SK-N-SH (cell line): ENCODE results near the gene FYTTD1. TPM values are rescaled to one million over a fixed set of nuclear protein-coding genes. Genes with fewer than 3 reads are reported as not detected.

Source experiments
- CTCF ChIA-PET: fragments of 300-600, 350-600 bp; formaldehyde crosslinking; extraction: SDS; loops from one replicate; lab custom pipeline; 2021; lab: Yijun Ruan, JAX
- POLR2A ChIA-PET: fragments of 350-600 bp; sonication (Branson Sonifier 250); formaldehyde crosslinking; extraction: SDS; loops from one replicate; lab custom pipeline; 2020; ENCODE audit warnings: antibody characterized with exemption, inconsistent platforms; lab: Yijun Ruan, JAX
- DNase-seq: peaks from one replicate; pipeline ENCODE4 v3.0.0; 2012
- H2AFZ ChIP-seq: fragments of 200-600 bp; sonication (generic); 2 replicates; pipeline ENCODE4 v1.8.1; 2016; ENCODE audit warnings: antibody characterized with exemption, mild to moderate bottlenecking, low read depth
- H3F3A ChIP-seq: fragments of 200-600 bp; sonication (generic); replicated peaks from 2 replicates; pipeline ENCODE3; 2016; ENCODE audit warnings: antibody characterized with exemption, mild to moderate bottlenecking; ENCODE audit not compliant: insufficient read depth
- H3K27ac ChIP-seq, 2 experiments: fragments of 200-500 bp in 1 of 2; fragments of 200-600 bp in 1 of 2; sonication (Bioruptor generic) in 1 of 2; sonication (generic), shearing (Covaris generic) in 1 of 2; 2 replicates each; pipeline versions ENCODE4 v1.5.1 to v1.6.1; 2014 to 2016; ENCODE audit warnings: low read depth in 2 of 2, inconsistent platforms in 1 of 2, low read length in 1 of 2, mild to moderate bottlenecking in 1 of 2, mixed read lengths in 1 of 2
- H3K27me3 ChIP-seq: fragments of 200-600 bp; sonication (generic), shearing (Covaris generic); 2 replicates; pipeline ENCODE4 v1.6.1; 2016; ENCODE audit warnings: mixed run types; ENCODE audit not compliant: insufficient read depth
- H3K36me3 ChIP-seq, 2 experiments: fragments of 200-500 bp in 1 of 2; fragments of 200-600 bp in 1 of 2; sonication (Bioruptor generic) in 1 of 2; sonication (generic) in 1 of 2; replicated peaks in 1 of 2; 2 replicates each; pipeline versions ENCODE3 to v1.5.1; 2014 to 2016; ENCODE audit warnings: low read length in 1 of 2, mild to moderate bottlenecking in 1 of 2; ENCODE audit not compliant: insufficient read depth in 2 of 2, control insufficient read depth in 1 of 2
- H3K4me1 ChIP-seq, 2 experiments: fragments of 200-500 bp in 1 of 2; fragments of 200-600 bp in 1 of 2; sonication (Bioruptor generic) in 1 of 2; sonication (generic), shearing (Covaris generic) in 1 of 2; 2 replicates each; pipeline versions ENCODE4 v1.5.1 to v1.6.1; 2014 to 2016; ENCODE audit warnings: low read depth in 1 of 2, low read length in 1 of 2, mixed run types in 1 of 2; ENCODE audit not compliant: insufficient read depth in 2 of 2, control insufficient read depth in 1 of 2
- H3K4me2 ChIP-seq: fragments of 200-600 bp; sonication (generic), shearing (Covaris generic); 2 replicates; pipeline ENCODE4 v1.6.1; 2017; ENCODE audit warnings: mixed run types
- H3K4me3 ChIP-seq, 2 experiments: fragments of 200-500 bp in 1 of 2; fragments of 200-600 bp in 1 of 2; sonication (Bioruptor generic) in 1 of 2; sonication (generic), shearing (Covaris generic) in 1 of 2; 2 replicates each; pipeline versions ENCODE4 v1.5.1 to v1.8.1; 2014 to 2016; ENCODE audit warnings: low read depth in 2 of 2, inconsistent platforms in 1 of 2, low read length in 1 of 2, mild to moderate bottlenecking in 1 of 2, mixed read lengths in 1 of 2, moderate library complexity in 1 of 2
- H3K79me2 ChIP-seq: fragments of 200-600 bp; sonication (generic); 2 replicates; pipeline ENCODE4 v1.8.1; 2017; ENCODE audit warnings: mild to moderate bottlenecking; ENCODE audit not compliant: insufficient read depth
- H3K9ac ChIP-seq: fragments of 200-600 bp; sonication (generic); 2 replicates; pipeline ENCODE4 v1.6.1; 2017; ENCODE audit warnings: mixed run types
- H3K9me2 ChIP-seq: fragments of 200-600 bp; sonication (generic); 2 replicates; pipeline ENCODE4 v1.6.1; 2017; ENCODE audit warnings: mixed run types
- H3K9me3 ChIP-seq: fragments of 200-600 bp; sonication (generic); 2 replicates; pipeline ENCODE4 v1.6.1; 2017; ENCODE audit warnings: mixed run types, mild to moderate bottlenecking, moderate library complexity
- H4K20me1 ChIP-seq: fragments of 200-600 bp; sonication (generic); 2 replicates; pipeline ENCODE4 v1.6.1; 2017; ENCODE audit warnings: mild to moderate bottlenecking, mixed run types; ENCODE audit not compliant: insufficient read depth
- CHD2 ChIP-seq: fragments of 150-350 bp; IDR thresholded peaks from 2 replicates; pipeline ENCODE4 v1.6.1; 2018; ENCODE audit warnings: low read length; ENCODE audit not compliant: partially characterized antibody
- ELF1 ChIP-seq: IDR thresholded peaks from 2 replicates; pipeline ENCODE4 v1.4.0; 2012
- EP300 ChIP-seq, 2 experiments: IDR thresholded peaks; 2 replicates each; pipeline versions ENCODE4 v1.4.0 to v1.6.1; 2012; ENCODE audit warnings: borderline replicate concordance in 1 of 2, low read depth in 1 of 2, low read length in 1 of 2
- FOSL2 ChIP-seq: IDR thresholded peaks from 2 replicates; pipeline ENCODE4 v1.4.0; 2012; ENCODE audit warnings: low read depth, mild to moderate bottlenecking, moderate library complexity, borderline replicate concordance
- FOXJ3 ChIP-seq: sonication (generic); formaldehyde crosslinking; IDR thresholded peaks from 2 replicates; pipeline ENCODE4 v1.5.1; 2020; ENCODE audit warnings: mild to moderate bottlenecking, missing genetic modification reagents
- FOXM1 ChIP-seq: IDR thresholded peaks from 2 replicates; pipeline ENCODE4 v1.4.0; 2012; ENCODE audit warnings: low read depth, mild to moderate bottlenecking
- GABPA ChIP-seq: IDR thresholded peaks from 2 replicates; pipeline ENCODE4 v1.4.0; 2012; ENCODE audit warnings: low read depth, mild to moderate bottlenecking
- JUND ChIP-seq: IDR thresholded peaks from 2 replicates; pipeline ENCODE4 v1.4.0; 2012
- MEF2A ChIP-seq: IDR thresholded peaks from 2 replicates; pipeline ENCODE4 v1.4.0; 2012; ENCODE audit warnings: low read depth, borderline replicate concordance
- NFIC ChIP-seq: IDR thresholded peaks from 2 replicates; pipeline ENCODE4 v1.4.0; 2012; ENCODE audit warnings: borderline replicate concordance
- NRF1 ChIP-seq: IDR thresholded peaks from 2 replicates; pipeline ENCODE4 v1.6.1; 2012; ENCODE audit warnings: low read depth, mild to moderate bottlenecking, low read length
- POLR2AphosphoS5 ChIP-seq: IDR thresholded peaks from 2 replicates; pipeline ENCODE4 v1.6.1; 2012; ENCODE audit warnings: low read depth, low read length
- RAD21 ChIP-seq: IDR thresholded peaks from 2 replicates; pipeline ENCODE4 v1.6.1; 2012; ENCODE audit warnings: mild to moderate bottlenecking, low read length
- RFX5 ChIP-seq: IDR thresholded peaks from 2 replicates; pipeline ENCODE4 v1.6.1; 2012; ENCODE audit warnings: mild to moderate bottlenecking, improper control_type of control experiment, low read length
- RXRA ChIP-seq: IDR thresholded peaks from 2 replicates; pipeline ENCODE4 v1.4.0; 2012; ENCODE audit warnings: low read depth, mild to moderate bottlenecking, borderline replicate concordance
- SIN3A ChIP-seq: IDR thresholded peaks from 2 replicates; pipeline ENCODE4 v1.6.1; 2012; ENCODE audit warnings: low read depth, mild to moderate bottlenecking, low read length, moderate library complexity, borderline replicate concordance
- SMC3 ChIP-seq: IDR thresholded peaks from 2 replicates; pipeline ENCODE4 v1.6.1; 2012; ENCODE audit warnings: low read depth, low read length, improper control_type of control experiment
- TAF1 ChIP-seq: IDR thresholded peaks from 2 replicates; pipeline ENCODE4 v1.6.1; 2012; ENCODE audit warnings: low read depth, mild to moderate bottlenecking, low read length, moderate library complexity, borderline replicate concordance
- TEAD4 ChIP-seq: IDR thresholded peaks from 2 replicates; pipeline ENCODE4 v1.4.0; 2012; ENCODE audit warnings: mild to moderate bottlenecking, borderline replicate concordance; ENCODE audit not compliant: insufficient read depth
- WGBS: methylation state at CpG from one replicate; pipeline ENCODE4 v1.1.6; 2017; ENCODE audit warnings: low lambda C conversion rate; 5-methylcytosine and 5-hydroxymethylcytosine counted together
- polyA plus RNA-seq, 3 experiments: library from polyadenylated mRNA; depleted of rRNA; stranded (reverse); fragments of >200 nt; gene quantifications; 2 replicates each; pipeline ENCODE4 v1.2.3, GENCODE V29; 2012
- TF ChIP-seq, protein P1 (sequence below): IDR thresholded peaks from 2 replicates; pipeline ENCODE4 v1.4.0; 2012; ENCODE audit warnings: low read depth, borderline replicate concordance
- TF ChIP-seq, protein P2 (sequence below): IDR thresholded peaks from 2 replicates; pipeline ENCODE4; 2012
- TF ChIP-seq, protein P3 (sequence below): fragments of 150-350 bp; IDR thresholded peaks from 2 replicates; pipeline ENCODE4 v1.6.1; 2017; ENCODE audit warnings: antibody characterized with exemption, low read length, low read depth, borderline replicate concordance
- TF ChIP-seq, protein P4 (sequence below): IDR thresholded peaks from 2 replicates; pipeline ENCODE4 v1.4.0; 2012; ENCODE audit warnings: low read depth
- TF ChIP-seq, protein P5 (sequence below): IDR thresholded peaks from 2 replicates; pipeline ENCODE4 v1.6.1; 2012; ENCODE audit warnings: mild to moderate bottlenecking, low read depth, low read length, moderate library complexity

FYTTD1 gene
- polyA plus RNA-seq, 1 of the 3 experiments (the other 2 are of a cell fraction), result 14.7 TPM

DNA sequence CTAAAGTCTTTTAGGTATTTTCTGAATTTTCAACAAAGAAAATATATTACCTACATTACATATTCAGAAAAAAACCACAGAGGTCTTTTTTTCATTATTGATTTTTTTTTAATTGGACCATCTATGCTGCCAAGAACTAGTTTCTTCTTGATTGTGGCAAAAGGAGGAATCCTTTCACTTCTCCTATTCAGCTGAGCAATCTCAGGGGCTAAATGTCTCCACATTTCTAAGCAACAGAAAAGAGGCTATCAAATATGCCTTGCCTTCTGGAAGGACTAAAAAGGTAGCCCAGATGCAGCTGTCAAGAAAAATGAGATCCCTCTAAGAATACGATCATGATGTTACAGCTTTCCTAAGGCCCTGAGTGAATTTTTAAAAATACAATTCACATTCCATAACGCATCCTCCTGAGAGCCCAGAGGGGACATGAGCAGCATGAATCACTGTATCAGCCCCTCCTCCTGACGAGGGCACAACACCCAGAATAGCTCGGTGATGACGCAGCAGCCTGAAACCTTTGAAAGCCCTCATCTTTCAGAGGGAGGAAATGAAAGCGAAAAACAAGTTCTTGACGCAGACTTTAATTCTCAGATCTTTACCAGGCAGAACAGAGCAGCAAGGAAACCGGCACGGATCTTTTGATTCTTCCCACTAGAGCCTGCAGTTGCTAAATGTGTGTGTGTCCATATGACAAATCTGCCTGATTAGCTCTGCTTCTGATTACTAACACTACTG is 37.5 kb upstream of the FYTTD1 start:
- Histone ChIP-seq H4K20me1 (no peaks in the 10 kb centered on the region), H3K9ac (peak overlapping the region; percentile 80), H3K79me2 (peaks cover 36% of the 10 kb centered on the region), H3K9me3 (no peaks in the 10 kb centered on the region), H3K27ac (peak overlapping the region; percentile 78 to 98), H3K4me2 (peak overlapping the region; percentile 69), H3K9me2 (no peaks in the 10 kb centered on the region), H3K4me1 (peaks cover 6 to 18% of the 10 kb centered on the region in 2 experiments; a peak in 3 of 4 replicates), H3K27me3 (no peaks in the 10 kb centered on the region), H2AFZ (peak overlapping the region; percentile 83), H3K36me3 (peaks cover 0 to 4% of the 10 kb centered on the region in 2 experiments), H3K4me3 (peak overlapping the region; percentile 44 to 52), H3F3A (peaks cover 28% of the 10 kb centered on the region)
- peak; percentile 72 for DNase-seq
- ChIA-PET POLR2A (no interaction called here), CTCF (interaction anchor here (0.8 to 1.3 kb wide), 2 partner anchors 10 to 11 kb away, joined by 3 read pairs; no protein-coding TSS in a partner anchor)
- under 1% methylated on average over 9 of the region's 9 CpGs for WGBS
- TF ChIP-seq MEF2A, result peak; percentile 81; the same call in 1 of the 2 replicates
- TF ChIP-seq SMC3, result no peak
- TF ChIP-seq NFIC, result no peak
- TF ChIP-seq, protein P1, sequence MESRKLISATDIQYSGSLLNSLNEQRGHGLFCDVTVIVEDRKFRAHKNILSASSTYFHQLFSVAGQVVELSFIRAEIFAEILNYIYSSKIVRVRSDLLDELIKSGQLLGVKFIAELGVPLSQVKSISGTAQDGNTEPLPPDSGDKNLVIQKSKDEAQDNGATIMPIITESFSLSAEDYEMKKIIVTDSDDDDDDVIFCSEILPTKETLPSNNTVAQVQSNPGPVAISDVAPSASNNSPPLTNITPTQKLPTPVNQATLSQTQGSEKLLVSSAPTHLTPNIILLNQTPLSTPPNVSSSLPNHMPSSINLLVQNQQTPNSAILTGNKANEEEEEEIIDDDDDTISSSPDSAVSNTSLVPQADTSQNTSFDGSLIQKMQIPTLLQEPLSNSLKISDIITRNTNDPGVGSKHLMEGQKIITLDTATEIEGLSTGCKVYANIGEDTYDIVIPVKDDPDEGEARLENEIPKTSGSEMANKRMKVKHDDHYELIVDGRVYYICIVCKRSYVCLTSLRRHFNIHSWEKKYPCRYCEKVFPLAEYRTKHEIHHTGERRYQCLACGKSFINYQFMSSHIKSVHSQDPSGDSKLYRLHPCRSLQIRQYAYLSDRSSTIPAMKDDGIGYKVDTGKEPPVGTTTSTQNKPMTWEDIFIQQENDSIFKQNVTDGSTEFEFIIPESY, result no peak
- no peak for TF ChIP-seq NRF1
- TF ChIP-seq ELF1, result no peak
- peak; percentile 63; the same call in 1 of the 2 replicates for TF ChIP-seq SIN3A
- no peak for TF ChIP-seq FOXM1
- no peak for TF ChIP-seq RAD21
- peak; percentile 26; the same call in 1 of the 2 replicates for TF ChIP-seq RXRA
- TF ChIP-seq TEAD4, result peak; percentile 41; the same call in 1 of the 2 replicates
- TF ChIP-seq, protein P2, sequence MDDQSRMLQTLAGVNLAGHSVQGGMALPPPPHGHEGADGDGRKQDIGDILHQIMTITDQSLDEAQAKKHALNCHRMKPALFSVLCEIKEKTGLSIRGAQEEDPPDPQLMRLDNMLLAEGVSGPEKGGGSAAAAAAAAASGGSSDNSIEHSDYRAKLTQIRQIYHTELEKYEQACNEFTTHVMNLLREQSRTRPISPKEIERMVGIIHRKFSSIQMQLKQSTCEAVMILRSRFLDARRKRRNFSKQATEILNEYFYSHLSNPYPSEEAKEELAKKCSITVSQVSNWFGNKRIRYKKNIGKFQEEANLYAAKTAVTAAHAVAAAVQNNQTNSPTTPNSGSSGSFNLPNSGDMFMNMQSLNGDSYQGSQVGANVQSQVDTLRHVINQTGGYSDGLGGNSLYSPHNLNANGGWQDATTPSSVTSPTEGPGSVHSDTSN, result peak; percentile 39; the same call in 1 of the 2 replicates
- TF ChIP-seq, protein P3, sequence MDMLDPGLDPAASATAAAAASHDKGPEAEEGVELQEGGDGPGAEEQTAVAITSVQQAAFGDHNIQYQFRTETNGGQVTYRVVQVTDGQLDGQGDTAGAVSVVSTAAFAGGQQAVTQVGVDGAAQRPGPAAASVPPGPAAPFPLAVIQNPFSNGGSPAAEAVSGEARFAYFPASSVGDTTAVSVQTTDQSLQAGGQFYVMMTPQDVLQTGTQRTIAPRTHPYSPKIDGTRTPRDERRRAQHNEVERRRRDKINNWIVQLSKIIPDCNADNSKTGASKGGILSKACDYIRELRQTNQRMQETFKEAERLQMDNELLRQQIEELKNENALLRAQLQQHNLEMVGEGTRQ, result no peak
- TF ChIP-seq, protein P4, sequence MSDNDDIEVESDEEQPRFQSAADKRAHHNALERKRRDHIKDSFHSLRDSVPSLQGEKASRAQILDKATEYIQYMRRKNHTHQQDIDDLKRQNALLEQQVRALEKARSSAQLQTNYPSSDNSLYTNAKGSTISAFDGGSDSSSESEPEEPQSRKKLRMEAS, result peak; percentile 67; the same call in 1 of the 2 replicates
- TF ChIP-seq GABPA, result no peak
- peak in 1 of 2 experiments; percentile 23; a peak in 1 of 4 replicates for TF ChIP-seq EP300 (IDR thresholded peaks at IDR 0.05; ENCODE audit: borderline replicate concordance in 1 of 2, low read depth in 1 of 2, low read length in 1 of 2)
- TF ChIP-seq, protein P5, sequence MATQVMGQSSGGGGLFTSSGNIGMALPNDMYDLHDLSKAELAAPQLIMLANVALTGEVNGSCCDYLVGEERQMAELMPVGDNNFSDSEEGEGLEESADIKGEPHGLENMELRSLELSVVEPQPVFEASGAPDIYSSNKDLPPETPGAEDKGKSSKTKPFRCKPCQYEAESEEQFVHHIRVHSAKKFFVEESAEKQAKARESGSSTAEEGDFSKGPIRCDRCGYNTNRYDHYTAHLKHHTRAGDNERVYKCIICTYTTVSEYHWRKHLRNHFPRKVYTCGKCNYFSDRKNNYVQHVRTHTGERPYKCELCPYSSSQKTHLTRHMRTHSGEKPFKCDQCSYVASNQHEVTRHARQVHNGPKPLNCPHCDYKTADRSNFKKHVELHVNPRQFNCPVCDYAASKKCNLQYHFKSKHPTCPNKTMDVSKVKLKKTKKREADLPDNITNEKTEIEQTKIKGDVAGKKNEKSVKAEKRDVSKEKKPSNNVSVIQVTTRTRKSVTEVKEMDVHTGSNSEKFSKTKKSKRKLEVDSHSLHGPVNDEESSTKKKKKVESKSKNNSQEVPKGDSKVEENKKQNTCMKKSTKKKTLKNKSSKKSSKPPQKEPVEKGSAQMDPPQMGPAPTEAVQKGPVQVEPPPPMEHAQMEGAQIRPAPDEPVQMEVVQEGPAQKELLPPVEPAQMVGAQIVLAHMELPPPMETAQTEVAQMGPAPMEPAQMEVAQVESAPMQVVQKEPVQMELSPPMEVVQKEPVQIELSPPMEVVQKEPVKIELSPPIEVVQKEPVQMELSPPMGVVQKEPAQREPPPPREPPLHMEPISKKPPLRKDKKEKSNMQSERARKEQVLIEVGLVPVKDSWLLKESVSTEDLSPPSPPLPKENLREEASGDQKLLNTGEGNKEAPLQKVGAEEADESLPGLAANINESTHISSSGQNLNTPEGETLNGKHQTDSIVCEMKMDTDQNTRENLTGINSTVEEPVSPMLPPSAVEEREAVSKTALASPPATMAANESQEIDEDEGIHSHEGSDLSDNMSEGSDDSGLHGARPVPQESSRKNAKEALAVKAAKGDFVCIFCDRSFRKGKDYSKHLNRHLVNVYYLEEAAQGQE, result no peak
- peak; percentile 51; the same call in 1 of the 2 replicates for TF ChIP-seq POLR2AphosphoS5
- TF ChIP-seq FOXJ3, result no peak
- peak; percentile 95 for TF ChIP-seq FOSL2
- TF ChIP-seq TAF1, result 0 out of 2 replicates have a peak, but pooled peaks have one; percentile 36
- TF ChIP-seq CHD2, result peak; percentile 13
- TF ChIP-seq RFX5, result peak; percentile 27; the same call in 1 of the 2 replicates
- TF ChIP-seq JUND, result peak; percentile 90
